PC-3 (cell line): ENCODE results near the gene IL1R1. TPM values are rescaled to one million over a fixed set of nuclear protein-coding genes. Genes with fewer than 3 reads are reported as not detected.

Source experiments
- ATAC-seq: fragments of 200-7000 bp; cut with Tn5 transposase; 2 replicates; pipeline ENCODE4 v1.9.1; 2020; ENCODE audit warnings: mild to moderate bottlenecking, moderate library complexity
- BruUV-seq: library from RNA; stranded (reverse); fragments of 400-500 nt; replicated peaks from 2 replicates; lab custom pipeline; 2021; lab: Mats Ljungman, UMichigan
- CTCF ChIA-PET: fragments of 300-600 bp; sonication (Branson Sonifier 250); formaldehyde crosslinking; loops from one replicate; lab custom pipeline; 2022; ENCODE audit warnings: antibody characterized with exemption; lab: Charles Lee
- POLR2A ChIA-PET: fragments of 300-600 bp; sonication (Branson Sonifier 250); formaldehyde crosslinking; loops from one replicate; lab custom pipeline; 2022; ENCODE audit warnings: antibody characterized with exemption; ENCODE audit not compliant: unreplicated experiment; lab: Charles Lee
- DNase-seq: peaks from one replicate; pipeline ENCODE4 v3.0.0-alpha.2; 2015
- H2AFZ ChIP-seq: fragments of 300-600 bp; sonication (generic); 2 replicates; pipeline ENCODE4 v1.6.0; 2016; ENCODE audit warnings: antibody characterized with exemption, low read length
- H3F3A ChIP-seq: fragments of 300-600 bp; sonication (generic); one replicate; pipeline ENCODE4 v1.6.0; 2017; ENCODE audit warnings: antibody characterized with exemption, low read length, control low read depth, mild to moderate bottlenecking; ENCODE audit not compliant: unreplicated experiment
- H3K27ac ChIP-seq: fragments of 300-600 bp; sonication (generic); 2 replicates; pipeline ENCODE4 v1.5.1; 2016; ENCODE audit warnings: mild to moderate bottlenecking, low read length
- H3K27me3 ChIP-seq: fragments of 300-600 bp; sonication (generic); 2 replicates; pipeline ENCODE4 v1.6.1; 2016; ENCODE audit warnings: low read length, mixed read lengths
- H3K36me3 ChIP-seq: fragments of 300-600 bp; sonication (generic); 2 replicates; pipeline ENCODE4 v1.6.1; 2016; ENCODE audit warnings: low read depth, mixed run types, low read length, mixed read lengths
- H3K4me1 ChIP-seq: fragments of 300-600 bp; sonication (generic); 2 replicates; pipeline ENCODE4 v1.5.1; 2016; ENCODE audit warnings: low read length; ENCODE audit not compliant: insufficient read depth
- H3K4me2 ChIP-seq: fragments of 300-600 bp; sonication (generic); 2 replicates; pipeline ENCODE4 v1.6.0; 2016; ENCODE audit warnings: low read length
- H3K4me3 ChIP-seq: fragments of 300-600 bp; sonication (generic); 2 replicates; pipeline ENCODE4 v1.5.1; 2016; ENCODE audit warnings: mild to moderate bottlenecking, low read length, mixed read lengths
- H3K79me2 ChIP-seq: fragments of 300-600 bp; sonication (generic); 2 replicates; pipeline ENCODE4 v1.6.1; 2017; ENCODE audit warnings: low read length, mixed read lengths
- H3K9ac ChIP-seq: fragments of 300-600 bp; sonication (generic); 2 replicates; pipeline ENCODE4 v1.6.0; 2016; ENCODE audit warnings: mild to moderate bottlenecking, low read length
- H3K9me2 ChIP-seq: fragments of 300-600 bp; sonication (generic); replicated peaks from 2 replicates; pipeline ENCODE4 v1.6.1; 2016; ENCODE audit warnings: mixed run types, low read length, mixed read lengths
- H3K9me3 ChIP-seq: fragments of 300-600 bp; sonication (generic); 2 replicates; pipeline ENCODE4 v1.6.1; 2016; ENCODE audit warnings: low read length, mixed read lengths
- H4K20me1 ChIP-seq: fragments of 300-600 bp; sonication (generic); 2 replicates; pipeline ENCODE4 v1.6.1; 2016; ENCODE audit warnings: low read length, mixed read lengths
- CTCF ChIP-seq: fragments of 300-600 bp; sonication (generic); conservative IDR thresholded peaks from 2 replicates; pipeline ENCODE4 v1.5.1; 2017; ENCODE audit warnings: antibody characterized with exemption, low read depth, mild to moderate bottlenecking, low read length
- EZH2 ChIP-seq: fragments of 300-600 bp; sonication (generic); IDR thresholded peaks from one replicate; pipeline ENCODE4 v1.6.1; 2017; ENCODE audit warnings: antibody characterized with exemption, mild to moderate bottlenecking, low read length; ENCODE audit not compliant: unreplicated experiment
- EZH2phosphoT487 ChIP-seq: fragments of 300-600 bp; sonication (generic); IDR thresholded peaks from 2 replicates; pipeline ENCODE4 v1.6.1; 2018; ENCODE audit warnings: mild to moderate bottlenecking, antibody characterized with exemption, low read length, borderline replicate concordance
- intact Hi-C: fragments of 100-400 bp; cut with micrococcal nuclease; formaldehyde crosslinking; loops from 2 replicates; pipeline ENCODE4 v1.9.0; 2023
- total RNA-seq: library from RNA; depleted of rRNA; stranded (reverse); fragments of >200 nt; gene quantifications from 2 replicates; pipeline ENCODE4 v1.2.3, GENCODE V29; 2014

IL1R1 gene
- total RNA-seq, 1 experiment from 2014 or later: 0.69 TPM

- Histone ChIP-seq H2AFZ (no peak overlapping the region; the same call in 1 of the 2 replicates), H3K27me3 (no peaks in the 10 kb centered on the region), H3K36me3 (no peaks in the 10 kb centered on the region), H3K27ac (no peak overlapping the region), H3K9me3 (no peaks in the 10 kb centered on the region), H3K4me2 (no peak overlapping the region), H3F3A (no peaks in the 10 kb centered on the region), H3K9ac (no peak overlapping the region), H3K4me3 (no peak overlapping the region), H4K20me1 (no peaks in the 10 kb centered on the region), H3K79me2 (no peaks in the 10 kb centered on the region), H3K9me2 (no peaks in the 10 kb centered on the region), H3K4me1 (no peaks in the 10 kb centered on the region)
- CTCF ChIA-PET: no interaction called here
- ATAC-seq: no peak
- POLR2A ChIA-PET: no interaction called here
- no peak for TF ChIP-seq EZH2
- TF ChIP-seq CTCF: no peak
- TF ChIP-seq EZH2phosphoT487: no peak
- DNase-seq: no peak
- BruUV-seq: no TSS peak
- intact Hi-C loops: no loop called here
Measured at GRCh38 chr2:102181919-102182635, 39.5 kb downstream of the IL1R1 start.

DNA sequence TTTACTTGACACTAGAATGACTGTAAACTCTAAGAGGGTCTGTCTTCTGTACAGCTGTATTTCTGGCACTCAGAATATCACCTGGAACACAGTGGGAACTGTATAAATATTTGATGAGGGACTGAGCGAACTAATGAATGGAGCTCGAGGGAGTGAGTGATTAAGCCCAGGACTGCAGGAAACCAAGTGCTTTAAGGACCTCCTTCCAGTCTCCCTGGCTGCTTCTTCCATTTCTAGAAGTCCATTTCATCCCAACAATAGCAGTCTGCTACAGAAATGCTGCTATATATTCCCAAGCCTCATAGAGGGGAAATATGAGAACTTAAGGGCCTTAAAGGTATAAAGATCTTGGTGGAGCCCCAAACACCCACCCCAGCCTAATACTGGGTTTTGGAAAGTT, 41.5 kb downstream of the IL1R1 start:
- no TSS peak for BruUV-seq
- TF ChIP-seq CTCF (no peak), EZH2 (no peak), EZH2phosphoT487 (no peak)
- Histone ChIP-seq H3F3A (no peaks in the 10 kb centered on the region), H3K9me3 (no peaks in the 10 kb centered on the region), H3K9me2 (no peaks in the 10 kb centered on the region), H3K27ac (no peak overlapping the region), H3K36me3 (no peaks in the 10 kb centered on the region), H3K27me3 (no peaks in the 10 kb centered on the region), H4K20me1 (no peaks in the 10 kb centered on the region), H3K4me2 (no peak overlapping the region), H2AFZ (no peak overlapping the region), H3K4me3 (no peak overlapping the region), H3K9ac (no peak overlapping the region), H3K79me2 (no peaks in the 10 kb centered on the region), H3K4me1 (no peaks in the 10 kb centered on the region)
- ATAC-seq (no peak), DNase-seq (no peak)
- ChIA-PET POLR2A (no interaction called here), CTCF (no interaction called here)
- intact Hi-C loops: no loop called here

DNA sequence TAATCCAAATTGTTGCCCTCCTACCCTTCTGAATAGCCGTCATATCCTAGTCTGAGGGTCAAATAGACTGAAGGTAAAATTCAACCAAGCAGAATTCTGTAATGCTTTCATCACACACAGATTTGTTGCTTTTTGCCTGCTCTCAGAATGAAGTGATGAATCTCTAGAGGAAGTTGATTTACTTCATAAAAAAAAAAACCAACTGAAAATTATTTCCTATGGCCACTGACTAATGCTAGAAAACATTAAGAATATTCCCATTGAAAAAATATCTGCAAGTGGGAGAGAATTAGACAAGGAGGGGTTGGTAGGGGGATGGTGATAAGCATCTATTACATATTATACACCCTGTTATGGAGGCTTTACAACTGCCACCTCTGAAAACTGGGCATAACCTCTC, 42.0 kb downstream of the IL1R1 start:
- H3K4me3 ChIP-seq: no peak overlapping the region
- no TSS peak for BruUV-seq
- no peaks in the 10 kb centered on the region for H3F3A ChIP-seq
- no peaks in the 10 kb centered on the region for H3K9me2 ChIP-seq
- no peak overlapping the region for H3K27ac ChIP-seq
- H3K4me1 ChIP-seq: no peaks in the 10 kb centered on the region
- TF ChIP-seq EZH2 (no peak), EZH2phosphoT487 (no peak), CTCF (no peak)
- intact Hi-C loops: no loop called here
- no peaks in the 10 kb centered on the region for H3K9me3 ChIP-seq
- no peak overlapping the region for H3K9ac ChIP-seq
- H3K4me2 ChIP-seq: no peak overlapping the region
- no peak overlapping the region for H2AFZ ChIP-seq
- ChIA-PET CTCF (no interaction called here), POLR2A (no interaction called here)
- H4K20me1 ChIP-seq: no peaks in the 10 kb centered on the region
- ATAC-seq (no peak), DNase-seq (no peak)
- H3K27me3 ChIP-seq: no peaks in the 10 kb centered on the region
- no peaks in the 10 kb centered on the region for H3K79me2 ChIP-seq
- H3K36me3 ChIP-seq: no peaks in the 10 kb centered on the region
